RPMI8226 (cell line): ENCODE results near the gene CYP19A1.

Source experiments
- DNase-seq: peaks from one replicate; pipeline ENCODE4 v3.0.0-alpha.2; 2015

The CYP19A1 gene

DNA sequence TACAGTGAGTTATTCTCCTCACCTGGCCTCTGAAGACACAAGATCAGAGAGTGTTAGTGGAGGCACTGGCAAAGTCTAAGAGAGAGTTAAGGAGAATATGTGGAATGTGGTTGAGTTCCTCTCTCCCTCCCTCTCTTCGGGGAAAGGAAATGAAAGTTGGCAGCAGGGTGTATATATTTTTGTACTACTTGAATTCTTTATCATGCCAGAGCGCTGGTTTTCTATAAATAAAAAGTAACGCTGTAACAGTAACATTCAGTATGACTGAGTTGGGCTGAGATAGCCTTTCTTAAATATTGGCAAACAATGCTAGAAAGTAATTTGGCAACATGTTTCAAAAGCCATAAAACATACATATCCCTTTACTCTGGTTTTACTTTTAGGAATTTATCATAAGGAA lies 166.2 kb downstream of the CYP19A1 start:
- DNase-seq = no peak

DNA sequence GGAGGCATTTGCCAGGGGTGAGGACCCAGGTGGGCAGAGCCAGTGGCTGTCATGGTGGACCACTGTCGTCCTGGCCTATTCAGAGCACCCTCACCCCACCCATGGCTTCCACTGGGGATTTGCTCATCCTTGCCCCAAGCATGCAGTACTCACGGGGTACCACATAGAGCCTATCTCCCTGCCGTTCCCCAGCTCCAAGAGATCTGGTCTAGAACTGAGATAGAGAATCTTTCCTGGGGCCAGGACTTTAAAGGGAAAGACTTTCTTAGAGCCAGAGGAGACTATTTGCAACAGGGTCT lies 166.8 kb downstream of the CYP19A1 start:
- DNase-seq = no peak

DNA sequence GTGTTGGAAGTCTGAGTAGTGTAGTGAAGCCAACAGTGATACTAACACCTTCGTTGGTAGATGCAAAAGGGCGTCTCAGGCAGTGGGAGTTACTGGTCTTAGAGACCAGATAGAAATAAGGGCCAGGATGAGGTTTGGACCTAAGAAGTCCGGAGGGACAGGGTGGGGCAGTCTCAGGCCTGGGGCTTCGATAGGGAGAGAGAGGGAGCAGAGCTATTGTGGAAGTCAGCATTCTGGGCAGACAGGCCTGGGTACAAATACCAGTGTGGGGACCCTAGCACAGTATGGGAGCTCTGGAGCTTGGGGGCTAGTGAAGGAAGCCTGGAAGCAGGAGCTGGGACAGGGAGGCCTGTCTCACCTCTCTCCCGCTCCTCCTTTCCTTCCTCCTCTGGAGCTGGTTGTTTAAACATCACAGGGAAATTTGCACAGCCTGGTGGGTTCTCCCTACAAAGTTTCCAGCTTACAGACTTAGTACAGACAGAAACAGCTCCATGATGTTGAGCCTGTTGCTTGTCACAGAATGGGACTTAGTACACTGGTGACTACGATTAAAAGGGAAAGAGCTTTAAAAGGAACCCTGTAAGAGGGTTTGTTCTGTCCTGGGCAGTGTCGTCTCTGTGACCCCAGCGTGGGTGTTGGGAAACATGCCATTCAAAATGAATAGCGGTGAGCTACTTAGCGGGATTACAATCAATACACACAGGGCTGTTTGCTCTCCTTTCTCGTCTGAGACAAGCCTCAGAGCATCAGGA lies 167.3 kb downstream of the CYP19A1 start:
- DNase-seq = no peak

DNA sequence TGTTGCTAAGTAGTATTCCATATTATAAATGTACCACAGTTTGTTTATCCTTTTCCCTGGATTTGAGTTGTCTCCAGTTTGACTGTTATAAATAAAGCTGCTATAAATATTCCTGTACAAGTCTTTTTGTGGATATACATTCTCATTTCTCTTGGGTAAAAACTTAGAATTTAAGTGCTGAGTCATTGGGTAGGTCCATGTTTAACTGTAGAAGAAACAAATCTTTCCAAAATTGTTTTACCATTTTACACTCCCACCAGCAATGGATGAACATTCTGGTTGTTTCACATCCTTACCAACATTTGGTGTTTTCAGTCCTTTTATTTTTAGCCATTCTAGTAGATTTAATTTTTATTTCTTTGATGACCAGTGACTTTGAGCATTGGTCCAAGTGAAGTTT lies 169.7 kb downstream of the CYP19A1 start:
- DNase-seq = no peak

DNA sequence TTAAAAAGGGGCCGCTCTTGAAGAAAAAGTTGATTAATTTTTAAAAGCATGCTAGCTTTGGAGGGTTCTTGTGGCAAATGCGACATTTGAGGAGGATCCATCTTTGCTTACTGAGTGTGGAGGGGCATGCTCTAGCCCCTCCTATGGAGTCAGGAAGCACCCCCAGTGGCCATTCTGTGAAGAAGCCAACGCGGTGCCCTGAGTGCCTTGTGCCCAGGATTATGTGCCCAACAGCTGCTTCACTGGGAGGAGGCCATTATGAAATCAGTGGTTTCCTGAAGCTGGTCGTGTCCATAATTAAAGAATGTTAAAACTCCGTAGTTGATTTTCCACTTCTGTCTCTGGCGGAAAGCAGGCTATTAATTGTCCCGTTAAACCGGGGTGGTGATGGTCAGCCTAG lies 174.6 kb downstream of the CYP19A1 start:
- no peak for DNase-seq

DNA sequence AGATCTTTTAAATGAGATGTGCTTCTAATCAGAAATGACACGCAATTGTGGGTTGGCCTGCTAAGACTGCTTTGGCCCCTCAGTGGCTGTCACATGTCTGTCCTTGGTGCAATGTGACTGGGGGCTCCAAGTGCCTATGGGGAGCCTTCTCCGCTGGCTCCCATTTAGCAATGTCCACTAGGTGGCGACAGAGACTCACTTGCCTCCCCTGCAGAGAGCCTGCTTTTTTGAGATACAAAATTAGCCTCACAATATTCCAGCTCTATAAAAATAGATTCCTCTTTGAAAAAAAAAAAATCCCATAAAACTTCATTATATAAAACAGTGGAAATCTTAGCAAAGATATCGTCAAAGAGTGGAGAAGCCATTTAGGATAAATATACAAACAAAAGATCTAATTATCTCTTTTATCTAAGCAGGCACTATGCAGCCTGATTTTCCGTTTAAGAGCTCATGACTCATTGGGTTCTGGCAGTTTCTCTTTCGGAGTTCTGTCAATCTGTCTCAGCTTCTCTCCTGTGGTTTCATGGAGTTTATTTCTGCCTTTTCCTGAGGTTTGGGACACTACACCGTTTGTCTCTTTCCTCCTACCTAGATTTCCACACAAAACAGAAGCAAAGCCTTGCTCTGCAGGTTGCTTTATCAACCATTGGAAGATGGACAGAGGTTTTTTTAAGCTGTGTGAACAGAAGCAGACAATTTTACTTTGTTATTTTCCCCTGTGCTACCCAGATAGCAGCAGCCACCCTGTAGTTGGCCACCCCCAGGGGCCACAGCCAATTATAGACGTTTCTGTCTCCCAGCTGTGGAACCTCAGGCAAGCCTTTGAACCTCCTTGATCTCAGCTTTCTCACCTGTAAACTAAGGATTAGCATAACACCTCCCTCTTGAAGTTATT lies 175.3 kb downstream of the CYP19A1 start:
- DNase-seq = peak; percentile 81

DNA sequence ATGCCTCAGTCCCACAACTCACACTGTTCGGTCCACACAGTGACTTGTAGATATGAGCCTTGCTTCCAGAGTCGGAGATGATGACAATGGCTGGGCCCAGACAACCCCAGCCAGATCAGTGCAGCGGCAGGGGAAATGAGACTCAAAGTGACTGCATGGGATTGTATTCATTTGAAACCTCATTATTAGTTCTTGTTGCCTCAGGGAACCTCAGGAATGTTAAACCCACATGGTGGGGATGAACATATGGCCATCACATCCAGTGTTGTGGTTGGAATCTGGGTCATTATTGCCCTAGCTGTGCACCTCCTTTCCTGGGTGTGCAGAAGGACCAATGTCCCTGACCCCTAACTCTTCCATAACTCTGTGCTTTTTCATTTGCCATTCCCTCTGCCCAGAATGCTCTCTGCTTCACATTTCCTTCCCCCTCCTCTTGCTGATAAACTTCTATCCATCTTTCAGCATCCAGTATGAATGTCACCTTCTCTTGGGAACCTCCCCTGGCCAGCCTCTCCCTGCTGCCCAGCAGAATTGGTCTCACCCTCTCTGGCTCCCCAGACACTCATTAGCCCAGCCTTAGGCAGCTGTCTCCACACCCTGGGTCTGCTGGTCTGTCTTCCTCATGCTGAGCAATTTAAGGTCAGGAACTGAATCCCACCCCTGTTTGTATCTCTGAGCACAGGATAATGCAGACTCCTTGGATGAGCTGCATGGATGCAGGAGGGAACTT lies 176.7 kb downstream of the CYP19A1 start:
- DNase-seq = no peak

DNA sequence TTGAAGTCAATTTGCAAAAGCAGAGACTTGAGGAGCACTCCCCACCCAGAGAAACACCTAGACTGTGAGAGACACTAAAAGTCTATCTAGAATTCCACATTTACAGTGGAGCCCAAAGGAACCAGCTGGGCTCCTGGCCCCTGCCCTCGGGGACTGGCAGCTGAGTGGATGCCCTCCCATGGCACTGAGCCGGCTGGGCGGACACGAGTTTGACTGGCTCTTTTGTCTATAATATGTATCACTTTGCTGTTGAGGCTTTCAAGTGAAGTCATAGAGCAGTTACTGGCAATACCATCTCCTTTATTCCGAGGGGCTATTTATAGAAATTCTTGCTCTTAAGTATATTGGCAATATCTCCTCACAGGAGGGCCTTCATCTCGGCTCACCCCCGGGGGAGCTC lies 177.9 kb downstream of the CYP19A1 start:
- no peak for DNase-seq
